Endothelial cell of umbilical vein (primary cell): ENCODE data around the gene TFAP2A. TPM values are rescaled to one million over a fixed set of nuclear protein-coding genes. Genes with fewer than 3 reads are reported as not detected.

Source experiments
- BruUV-seq: library from RNA; stranded (reverse); fragments of 400-500 nt; replicated peaks from 2 replicates; lab custom pipeline; 2021; lab: Mats Ljungman, UMichigan
- CTCF ChIA-PET: fragments of 300-600, 350-600 bp; sonication (Branson Sonifier 250); formaldehyde crosslinking; loops from one replicate; lab custom pipeline; 2021; ENCODE audit warnings: antibody characterized with exemption, inconsistent platforms; lab: Charles Lee
- POLR2A ChIA-PET: fragments of 300-600, 350-600 bp; sonication (Branson Sonifier 250); formaldehyde crosslinking; loops from one replicate; lab custom pipeline; 2021; ENCODE audit warnings: antibody characterized with exemption, inconsistent platforms; lab: Charles Lee
- DNase-seq: peaks from one replicate; pipeline ENCODE4 v3.0.0-alpha.2; 2011; ENCODE audit warnings: low read depth, low spot score
- FAIRE-seq: peaks from 2 replicates; lab custom pipeline; 2011; peaks lifted over from hg19 to GRCh38; lab: Jason Lieb, UNC
- H2AFZ ChIP-seq: 2 replicates; pipeline ENCODE4 v1.6.0; 2012; ENCODE audit warnings: low read depth, low read length, control low read depth, inconsistent platforms
- H3K27ac ChIP-seq: 2 replicates; pipeline ENCODE4 v1.5.1; 2011; ENCODE audit warnings: low read depth, mild to moderate bottlenecking, control low read depth, low read length, moderate library complexity; ENCODE audit not compliant: insufficient read depth
- H3K27me3 ChIP-seq, 2 experiments: 2 replicates each; pipeline versions ENCODE4 v1.6.0 to v1.6.1; 2011; ENCODE audit warnings: low read length in 2 of 2, mixed read lengths in 1 of 2; ENCODE audit not compliant: control insufficient read depth in 2 of 2, insufficient read depth in 2 of 2
- H3K36me3 ChIP-seq, 2 experiments: 2 replicates in 1 of 2; 3 replicates in 1 of 2; pipeline ENCODE4 v1.5.1; 2011; ENCODE audit warnings: low read length in 2 of 2, mild to moderate bottlenecking in 1 of 2, moderate library complexity in 1 of 2; ENCODE audit not compliant: control insufficient read depth in 2 of 2, insufficient read depth in 2 of 2; ENCODE audit errors: extremely low read depth in 1 of 2
- H3K4me1 ChIP-seq: 3 replicates; pipeline ENCODE4 v1.5.1; 2011; ENCODE audit warnings: mild to moderate bottlenecking, low read length; ENCODE audit not compliant: control insufficient read depth, insufficient read depth; ENCODE audit errors: extremely low read depth
- H3K4me2 ChIP-seq: 2 replicates; pipeline ENCODE4 v1.6.1; 2011; ENCODE audit warnings: low read length, control low read depth, mixed read lengths; ENCODE audit not compliant: insufficient read depth
- H3K4me3 ChIP-seq, 3 experiments: fragments of 200-600 bp in 1 of 3; sonication (generic), shearing (Covaris generic) in 1 of 3; replicated peaks in 1 of 3; 2 replicates each; pipeline ENCODE4 v1.5.1; 2011 to 2016; ENCODE audit warnings: control low read depth in 3 of 3, low read length in 3 of 3, mild to moderate bottlenecking in 2 of 3, inconsistent platforms in 1 of 3, low read depth in 1 of 3, moderate library complexity in 1 of 3; ENCODE audit not compliant: insufficient read depth in 1 of 3
- H3K79me2 ChIP-seq: 2 replicates; pipeline ENCODE4 v1.6.0; 2012; ENCODE audit warnings: low read length, inconsistent platforms; ENCODE audit not compliant: control insufficient read depth, insufficient read depth
- H3K9ac ChIP-seq: replicated peaks from 2 replicates; pipeline ENCODE3; 2011; ENCODE audit warnings: low read length, control low read depth; ENCODE audit not compliant: insufficient read depth; ENCODE audit errors: extremely low read depth
- H3K9me1 ChIP-seq: replicated peaks from 3 replicates; pipeline ENCODE4 v1.6.0; 2011; ENCODE audit warnings: mild to moderate bottlenecking, low read length; ENCODE audit not compliant: control insufficient read depth, insufficient read depth; ENCODE audit errors: extremely low read depth
- H3K9me3 ChIP-seq: replicated peaks from 2 replicates; pipeline ENCODE4 v1.5.1; 2012; ENCODE audit warnings: low read length, inconsistent platforms; ENCODE audit not compliant: control insufficient read depth, insufficient read depth
- H4K20me1 ChIP-seq: replicated peaks from 2 replicates; pipeline ENCODE3; 2011; ENCODE audit warnings: mild to moderate bottlenecking, low read length; ENCODE audit not compliant: control insufficient read depth, insufficient read depth; ENCODE audit errors: extremely low read depth
- CTCF ChIP-seq, 2 donors: IDR thresholded peaks; 1 replicate in 1 of 2; 2 replicates in 1 of 2; pipeline ENCODE4 v1.5.1; 2011; ENCODE audit warnings: low read length in 2 of 2, mild to moderate bottlenecking in 2 of 2, moderate library complexity in 2 of 2, control low read depth in 1 of 2, inconsistent platforms in 1 of 2, low read depth in 1 of 2; ENCODE audit not compliant: insufficient read depth in 1 of 2; ENCODE audit errors: extremely low read depth in 1 of 2
- EZH2 ChIP-seq: IDR thresholded peaks from 2 replicates; pipeline ENCODE4 v1.6.1; 2012; ENCODE audit warnings: borderline replicate concordance, low read depth, mild to moderate bottlenecking, moderate library complexity, low read length, inconsistent platforms; ENCODE audit not compliant: severe bottlenecking
- FOS ChIP-seq: IDR thresholded peaks from 2 replicates; pipeline ENCODE4 v1.6.1; 2011; ENCODE audit warnings: mild to moderate bottlenecking, low read length, moderate library complexity, borderline replicate concordance; ENCODE audit not compliant: insufficient read depth
- GATA2 ChIP-seq: IDR thresholded peaks from 2 replicates; pipeline ENCODE4 v1.7.0; 2011; ENCODE audit warnings: low read depth, mild to moderate bottlenecking, moderate library complexity, mixed read lengths, low read length; ENCODE audit not compliant: insufficient read length, insufficient read depth
- JUN ChIP-seq: IDR thresholded peaks from 2 replicates; pipeline ENCODE4 v1.6.1; 2011; ENCODE audit warnings: borderline replicate concordance, low read depth; ENCODE audit not compliant: insufficient read length, insufficient read depth
- MAX ChIP-seq: IDR thresholded peaks from 2 replicates; pipeline ENCODE4 v1.6.1; 2011; ENCODE audit not compliant: insufficient read depth, insufficient read length
- MYC ChIP-seq: IDR thresholded peaks from one replicate; pipeline ENCODE4 v1.6.1; 2011; ENCODE audit warnings: mild to moderate bottlenecking, low read depth, low read length
- POLR2A ChIP-seq: IDR thresholded peaks from 2 replicates; pipeline ENCODE4 v1.6.1; 2012; ENCODE audit warnings: low read depth, mild to moderate bottlenecking, control low read depth, low read length
- POLR2AphosphoS5 ChIP-seq: IDR thresholded peaks from 2 replicates; pipeline ENCODE4 v1.6.1; 2012; ENCODE audit warnings: low read depth, mild to moderate bottlenecking, control low read depth, low read length, moderate library complexity; ENCODE audit not compliant: insufficient read depth
- dilution Hi-C: fragments of 300-500 bp; cut with MboI; formaldehyde crosslinking; loops from one replicate; pipeline ENCODE4 v1.15.0; 2019; ENCODE audit warnings: low sequenced_read_pairs; ENCODE audit not compliant: extremely low pct_ligation_motif_present
- intact Hi-C: fragments of 100-400 bp; cut with micrococcal nuclease; formaldehyde crosslinking; loops from one replicate; pipeline ENCODE4 v1.10.0; 2022
- polyA plus RNA-seq, 4 experiments: library from polyadenylated mRNA; depleted of rRNA in 3 of 4; stranded (reverse) in 3 of 4; unstranded in 1 of 4; fragments of >200 nt; gene quantifications; 2 replicates each; pipeline versions ENCODE4 v1.2.1 to v1.2.3, GENCODE V29; 2011 to 2012; ENCODE audit warnings: missing spikeins in 1 of 4
- total RNA-seq: library from RNA; stranded (reverse); gene quantifications from 2 replicates; pipeline ENCODE4 v1.2.3, GENCODE V29; 2021

Gene TFAP2A
- total and polyA plus RNA-seq, 2 donors (not counting 3 experiments of a cell fraction or from before 2014, with no cell fraction given): 0.06 TPM; not detected in 1

DNA sequence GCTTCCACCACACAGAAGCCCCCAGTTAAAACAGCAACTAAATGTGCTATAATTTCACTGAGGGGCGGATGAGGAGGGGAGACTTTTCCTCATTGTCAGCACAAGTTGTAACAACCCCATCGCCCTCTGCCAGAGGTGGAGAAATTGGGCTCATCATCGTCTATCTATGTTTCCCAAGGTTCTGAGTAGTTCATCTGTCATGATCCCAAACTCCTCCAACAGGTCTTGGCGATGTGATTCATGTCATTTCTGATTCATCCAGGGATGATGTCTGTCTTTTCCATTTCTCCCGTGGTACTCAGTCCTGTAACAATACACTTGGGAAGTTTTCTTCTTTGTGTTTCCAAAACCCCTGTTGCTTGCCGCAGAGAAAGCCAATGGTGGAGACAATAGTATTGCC, 51.0 kb downstream of the TFAP2A start:
- no peak overlapping the region for H3K4me2 ChIP-seq
- CTCF ChIA-PET: no interaction called here
- no TSS peak for BruUV-seq
- no peaks in the 10 kb centered on the region for H3K36me3 ChIP-seq
- TF ChIP-seq CTCF (IDR thresholded peaks at IDR 0.05; ENCODE audit: extremely low read depth in 1 of 2, insufficient read depth in 1 of 2, low read depth in 1 of 2, low read length in 2 of 2) (no peak), MAX (no peak), JUN (no peak), GATA2 (no peak), POLR2AphosphoS5 (no peak), FOS (no peak), EZH2 (no peak), POLR2A (no peak), MYC (no peak)
- dilution Hi-C loops: no loop called here
- H3K9me3 ChIP-seq: no peaks in the 10 kb centered on the region
- no peak overlapping the region for H3K4me3 ChIP-seq
- no peaks in the 10 kb centered on the region for H3K4me1 ChIP-seq
- H3K9me1 ChIP-seq: no peaks in the 10 kb centered on the region
- no peaks in the 10 kb centered on the region for H4K20me1 ChIP-seq
- H3K9ac ChIP-seq: no peak overlapping the region
- intact Hi-C loops: no loop called here
- H2AFZ ChIP-seq: no peak overlapping the region
- no peak for FAIRE-seq
- no peak for DNase-seq
- no peak overlapping the region for H3K27ac ChIP-seq
- no peaks in the 10 kb centered on the region for H3K27me3 ChIP-seq
- POLR2A ChIA-PET: no interaction called here
- no peaks in the 10 kb centered on the region for H3K79me2 ChIP-seq
